C4-2B (cell line): ENCODE data around the gene CABP5.

ENCODE experiments used
- ZFX ChIP-seq: fragments of 450-650 bp; IDR thresholded peaks from 2 replicates; pipeline ENCODE4 v1.6.1; 2017
- TF ChIP-seq, protein P1 (sequence below): fragments of 450-650 bp; conservative IDR thresholded peaks from 2 replicates; pipeline ENCODE4 v1.5.1; 2017; ENCODE audit warnings: mild to moderate bottlenecking

DNA sequence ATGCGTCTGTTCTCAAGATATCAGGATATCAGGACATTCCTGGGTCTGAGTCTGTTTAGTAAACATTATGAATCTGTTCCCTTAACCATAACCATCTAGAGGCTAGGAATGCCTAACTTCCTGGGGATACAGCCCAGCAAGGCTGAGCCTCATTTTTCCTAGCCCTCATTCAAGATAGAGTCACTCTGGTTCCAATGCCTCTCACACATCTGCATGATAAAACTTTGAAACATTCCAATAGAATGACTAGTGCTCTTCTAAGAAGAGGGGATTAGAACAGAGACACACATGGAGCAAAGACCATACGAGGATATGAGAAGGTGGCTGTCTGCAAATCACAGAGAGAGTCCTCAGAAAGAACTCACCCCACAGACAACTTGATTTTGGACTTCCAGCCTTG is 20.6 kb upstream of the CABP5 start:
- TF ChIP-seq, protein P1, sequence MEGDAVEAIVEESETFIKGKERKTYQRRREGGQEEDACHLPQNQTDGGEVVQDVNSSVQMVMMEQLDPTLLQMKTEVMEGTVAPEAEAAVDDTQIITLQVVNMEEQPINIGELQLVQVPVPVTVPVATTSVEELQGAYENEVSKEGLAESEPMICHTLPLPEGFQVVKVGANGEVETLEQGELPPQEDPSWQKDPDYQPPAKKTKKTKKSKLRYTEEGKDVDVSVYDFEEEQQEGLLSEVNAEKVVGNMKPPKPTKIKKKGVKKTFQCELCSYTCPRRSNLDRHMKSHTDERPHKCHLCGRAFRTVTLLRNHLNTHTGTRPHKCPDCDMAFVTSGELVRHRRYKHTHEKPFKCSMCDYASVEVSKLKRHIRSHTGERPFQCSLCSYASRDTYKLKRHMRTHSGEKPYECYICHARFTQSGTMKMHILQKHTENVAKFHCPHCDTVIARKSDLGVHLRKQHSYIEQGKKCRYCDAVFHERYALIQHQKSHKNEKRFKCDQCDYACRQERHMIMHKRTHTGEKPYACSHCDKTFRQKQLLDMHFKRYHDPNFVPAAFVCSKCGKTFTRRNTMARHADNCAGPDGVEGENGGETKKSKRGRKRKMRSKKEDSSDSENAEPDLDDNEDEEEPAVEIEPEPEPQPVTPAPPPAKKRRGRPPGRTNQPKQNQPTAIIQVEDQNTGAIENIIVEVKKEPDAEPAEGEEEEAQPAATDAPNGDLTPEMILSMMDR: no peak
- TF ChIP-seq ZFX: no peak
